HepG2 (cell line): ENCODE results near the gene PNKD. TPM values are rescaled to one million over a fixed set of nuclear protein-coding genes. Genes with fewer than 3 reads are reported as not detected.

ENCODE experiments used
- ATF7-NPFF ChIP-seq: sonication (generic); formaldehyde crosslinking; IDR thresholded peaks from 2 replicates; pipeline ENCODE4 v1.8.1; 2023; ENCODE audit warnings: mild to moderate bottlenecking, low read depth, missing genetic modification reagents, moderate library complexity
- CEBPG ChIP-seq: IDR thresholded peaks from 2 replicates; pipeline ENCODE4 v1.6.1; 2016
- ELF4 ChIP-seq: sonication (generic); formaldehyde crosslinking; IDR thresholded peaks from 2 replicates; pipeline ENCODE4 v1.5.0; 2020; ENCODE audit warnings: missing genetic modification reagents, mild to moderate bottlenecking, moderate library complexity, borderline replicate concordance
- LBX2 ChIP-seq: sonication (generic); formaldehyde crosslinking; IDR thresholded peaks from 2 replicates; pipeline ENCODE4 v1.5.0; 2020; ENCODE audit warnings: missing genetic modification reagents, mild to moderate bottlenecking, borderline replicate concordance
- MTF1 ChIP-seq: sonication (generic); formaldehyde crosslinking; IDR thresholded peaks from 2 replicates; pipeline ENCODE4 v1.5.0; 2020; ENCODE audit warnings: missing genetic modification reagents
- NPAS2 ChIP-seq: sonication (generic); formaldehyde crosslinking; IDR thresholded peaks from 2 replicates; pipeline ENCODE4 v1.8.0; 2022; ENCODE audit warnings: mild to moderate bottlenecking, missing genetic modification reagents, borderline replicate concordance
- POGK ChIP-seq: sonication (generic); formaldehyde crosslinking; conservative IDR thresholded peaks from 2 replicates; pipeline ENCODE4 v1.8.0; 2022; ENCODE audit warnings: mild to moderate bottlenecking, moderate library complexity, missing genetic modification reagents
- PRDM4 ChIP-seq: sonication (generic); formaldehyde crosslinking; IDR thresholded peaks from 2 replicates; pipeline ENCODE4 v1.9.0; 2021; ENCODE audit warnings: missing genetic modification reagents, borderline replicate concordance
- SNAPC2 ChIP-seq: sonication (generic); formaldehyde crosslinking; IDR thresholded peaks from 2 replicates; pipeline ENCODE4 v1.8.1; 2022; ENCODE audit warnings: mild to moderate bottlenecking, missing genetic modification reagents
- SUZ12 ChIP-seq: fragments of 150-350 bp; IDR thresholded peaks from 2 replicates; pipeline ENCODE4 v1.6.1; 2014; ENCODE audit warnings: low read depth, low read length
- ZNF121 ChIP-seq: sonication (generic); formaldehyde crosslinking; IDR thresholded peaks from 2 replicates; pipeline ENCODE4 v1.5.0; 2020; ENCODE audit warnings: mild to moderate bottlenecking, missing genetic modification reagents
- ZNF235 ChIP-seq: sonication (generic); formaldehyde crosslinking; IDR thresholded peaks from 2 replicates; pipeline ENCODE4 v1.8.1; 2023; ENCODE audit warnings: mild to moderate bottlenecking, missing genetic modification reagents, borderline replicate concordance
- ZNF720 ChIP-seq: sonication (generic); formaldehyde crosslinking; IDR thresholded peaks from 2 replicates; pipeline ENCODE4 v1.4.0; 2020; ENCODE audit warnings: missing genetic modification reagents
- polyA plus RNA-seq, 8 experiments: library from polyadenylated mRNA; depleted of rRNA in 3 of 8; stranded (reverse) in 7 of 8; unstranded in 1 of 8; fragments of >200 nt; fragmentation: Illumina TruSeq in 4 of 8; extraction: Trizol in 4 of 8; gene quantifications; 2 replicates each; pipeline versions ENCODE4 v1.2.1 to v1.2.3, GENCODE V29; 2011 to 2016; ENCODE audit warnings: low read depth in 4 of 8, missing spikeins in 1 of 8, mixed read lengths in 1 of 8; ENCODE audit not compliant: insufficient read depth in 1 of 8
- total RNA-seq, 5 experiments: library from RNA; depleted of rRNA; stranded (reverse); fragments of >200 nt; fragmentation: Illumina TruSeq; extraction: Trizol; gene quantifications; 2 replicates each; pipeline ENCODE4 v1.2.3, GENCODE V29; 2016; ENCODE audit warnings: low read depth in 1 of 5
- TF ChIP-seq, protein P1 (sequence below): sonication (generic); formaldehyde crosslinking; IDR thresholded peaks from 2 replicates; pipeline ENCODE4 v1.4.0; 2020; ENCODE audit warnings: missing genetic modification reagents, borderline replicate concordance
- TF ChIP-seq, protein P2 (sequence below): sonication (generic); formaldehyde crosslinking; IDR thresholded peaks from 2 replicates; pipeline ENCODE4 v1.5.0; 2020; ENCODE audit warnings: mild to moderate bottlenecking, missing genetic modification reagents
- TF ChIP-seq, protein P3 (sequence below): sonication (generic); formaldehyde crosslinking; IDR thresholded peaks from 2 replicates; pipeline ENCODE4 v1.4.0; 2020; ENCODE audit warnings: missing genetic modification reagents, borderline replicate concordance

The PNKD gene
- total and polyA plus RNA-seq, 2 of the 13 experiments (the other 11 are each of a cell fraction or from before 2014, with no cell fraction given), result 55.9 to 80.4 TPM

DNA sequence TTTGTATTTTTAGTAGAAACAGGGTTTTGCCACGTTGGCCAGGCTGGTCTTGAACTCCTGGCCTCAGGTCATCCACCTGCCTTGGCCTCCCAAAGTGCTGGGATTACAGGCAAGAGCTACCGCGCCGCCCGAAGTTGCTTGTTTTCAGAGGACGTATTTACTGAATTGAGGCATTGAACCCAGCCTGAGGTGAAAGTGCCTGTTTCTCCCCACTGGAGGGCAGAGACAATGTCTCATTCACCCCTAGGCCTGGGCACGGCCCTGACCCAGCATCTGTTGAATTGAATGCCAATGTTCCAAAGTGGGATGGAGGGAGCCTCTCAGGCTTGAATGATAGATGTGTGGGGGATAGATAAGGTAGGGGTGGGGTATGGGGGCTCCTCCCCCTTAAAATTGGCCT is 26.5 kb downstream of the PNKD start (continued):
- TF ChIP-seq, protein P1, sequence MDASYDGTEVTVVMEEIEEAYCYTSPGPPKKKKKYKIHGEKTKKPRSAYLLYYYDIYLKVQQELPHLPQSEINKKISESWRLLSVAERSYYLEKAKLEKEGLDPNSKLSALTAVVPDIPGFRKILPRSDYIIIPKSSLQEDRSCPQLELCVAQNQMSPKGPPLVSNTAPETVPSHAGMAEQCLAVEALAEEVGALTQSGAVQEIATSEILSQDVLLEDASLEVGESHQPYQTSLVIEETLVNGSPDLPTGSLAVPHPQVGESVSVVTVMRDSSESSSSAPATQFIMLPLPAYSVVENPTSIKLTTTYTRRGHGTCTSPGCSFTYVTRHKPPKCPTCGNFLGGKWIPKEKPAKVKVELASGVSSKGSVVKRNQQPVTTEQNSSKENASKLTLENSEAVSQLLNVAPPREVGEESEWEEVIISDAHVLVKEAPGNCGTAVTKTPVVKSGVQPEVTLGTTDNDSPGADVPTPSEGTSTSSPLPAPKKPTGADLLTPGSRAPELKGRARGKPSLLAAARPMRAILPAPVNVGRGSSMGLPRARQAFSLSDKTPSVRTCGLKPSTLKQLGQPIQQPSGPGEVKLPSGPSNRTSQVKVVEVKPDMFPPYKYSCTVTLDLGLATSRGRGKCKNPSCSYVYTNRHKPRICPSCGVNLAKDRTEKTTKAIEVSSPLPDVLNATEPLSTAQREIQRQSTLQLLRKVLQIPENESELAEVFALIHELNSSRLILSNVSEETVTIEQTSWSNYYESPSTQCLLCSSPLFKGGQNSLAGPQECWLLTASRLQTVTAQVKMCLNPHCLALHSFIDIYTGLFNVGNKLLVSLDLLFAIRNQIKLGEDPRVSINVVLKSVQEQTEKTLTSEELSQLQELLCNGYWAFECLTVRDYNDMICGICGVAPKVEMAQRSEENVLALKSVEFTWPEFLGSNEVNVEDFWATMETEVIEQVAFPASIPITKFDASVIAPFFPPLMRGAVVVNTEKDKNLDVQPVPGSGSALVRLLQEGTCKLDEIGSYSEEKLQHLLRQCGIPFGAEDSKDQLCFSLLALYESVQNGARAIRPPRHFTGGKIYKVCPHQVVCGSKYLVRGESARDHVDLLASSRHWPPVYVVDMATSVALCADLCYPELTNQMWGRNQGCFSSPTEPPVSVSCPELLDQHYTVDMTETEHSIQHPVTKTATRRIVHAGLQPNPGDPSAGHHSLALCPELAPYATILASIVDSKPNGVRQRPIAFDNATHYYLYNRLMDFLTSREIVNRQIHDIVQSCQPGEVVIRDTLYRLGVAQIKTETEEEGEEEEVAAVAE (CRISPR knock-in tag), result no peak
- TF ChIP-seq, protein P2, sequence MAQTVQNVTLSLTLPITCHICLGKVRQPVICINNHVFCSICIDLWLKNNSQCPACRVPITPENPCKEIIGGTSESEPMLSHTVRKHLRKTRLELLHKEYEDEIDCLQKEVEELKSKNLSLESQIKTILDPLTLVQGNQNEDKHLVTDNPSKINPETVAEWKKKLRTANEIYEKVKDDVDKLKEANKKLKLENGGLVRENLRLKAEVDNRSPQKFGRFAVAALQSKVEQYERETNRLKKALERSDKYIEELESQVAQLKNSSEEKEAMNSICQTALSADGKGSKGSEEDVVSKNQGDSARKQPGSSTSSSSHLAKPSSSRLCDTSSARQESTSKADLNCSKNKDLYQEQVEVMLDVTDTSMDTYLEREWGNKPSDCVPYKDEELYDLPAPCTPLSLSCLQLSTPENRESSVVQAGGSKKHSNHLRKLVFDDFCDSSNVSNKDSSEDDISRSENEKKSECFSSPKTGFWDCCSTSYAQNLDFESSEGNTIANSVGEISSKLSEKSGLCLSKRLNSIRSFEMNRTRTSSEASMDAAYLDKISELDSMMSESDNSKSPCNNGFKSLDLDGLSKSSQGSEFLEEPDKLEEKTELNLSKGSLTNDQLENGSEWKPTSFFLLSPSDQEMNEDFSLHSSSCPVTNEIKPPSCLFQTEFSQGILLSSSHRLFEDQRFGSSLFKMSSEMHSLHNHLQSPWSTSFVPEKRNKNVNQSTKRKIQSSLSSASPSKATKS (CRISPR knock-in tag), result no peak
- TF ChIP-seq POGK (CRISPR knock-in tag) (0 out of 2 replicates have a peak, but pooled peaks have one; percentile 49), CEBPG (no peak), ZNF235 (no peak), ZNF121 (no peak), ZNF720 (CRISPR knock-in tag) (no peak), SNAPC2 (CRISPR knock-in tag) (no peak), MTF1 (CRISPR knock-in tag) (no peak), NPAS2 (CRISPR knock-in tag) (no peak), PRDM4 (CRISPR knock-in tag) (no peak), ATF7-NPFF (CRISPR knock-in tag) (no peak), SUZ12 (no peak), ELF4 (CRISPR knock-in tag) (no peak), LBX2 (CRISPR knock-in tag) (no peak)
- TF ChIP-seq, protein P3, sequence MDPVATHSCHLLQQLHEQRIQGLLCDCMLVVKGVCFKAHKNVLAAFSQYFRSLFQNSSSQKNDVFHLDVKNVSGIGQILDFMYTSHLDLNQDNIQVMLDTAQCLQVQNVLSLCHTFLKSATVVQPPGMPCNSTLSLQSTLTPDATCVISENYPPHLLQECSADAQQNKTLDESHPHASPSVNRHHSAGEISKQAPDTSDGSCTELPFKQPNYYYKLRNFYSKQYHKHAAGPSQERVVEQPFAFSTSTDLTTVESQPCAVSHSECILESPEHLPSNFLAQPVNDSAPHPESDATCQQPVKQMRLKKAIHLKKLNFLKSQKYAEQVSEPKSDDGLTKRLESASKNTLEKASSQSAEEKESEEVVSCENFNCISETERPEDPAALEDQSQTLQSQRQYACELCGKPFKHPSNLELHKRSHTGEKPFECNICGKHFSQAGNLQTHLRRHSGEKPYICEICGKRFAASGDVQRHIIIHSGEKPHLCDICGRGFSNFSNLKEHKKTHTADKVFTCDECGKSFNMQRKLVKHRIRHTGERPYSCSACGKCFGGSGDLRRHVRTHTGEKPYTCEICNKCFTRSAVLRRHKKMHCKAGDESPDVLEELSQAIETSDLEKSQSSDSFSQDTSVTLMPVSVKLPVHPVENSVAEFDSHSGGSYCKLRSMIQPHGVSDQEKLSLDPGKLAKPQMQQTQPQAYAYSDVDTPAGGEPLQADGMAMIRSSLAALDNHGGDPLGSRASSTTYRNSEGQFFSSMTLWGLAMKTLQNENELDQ (CRISPR knock-in tag), result no peak
